Adipose tissue (tissue), 3 donors: Measurements from ENCODE around the gene TUBB4B. TPM values are rescaled to one million over a fixed set of nuclear protein-coding genes. Genes with fewer than 3 reads are reported as not detected.

ENCODE experiments used
- H3K27ac ChIP-seq: one replicate; pipeline ENCODE4 v1.5.1; 2013; ENCODE audit warnings: low read depth, low read length
- WGBS, 3 donors: extraction: QIAGEN DNeasy Blood & Tissue Kit; methylation state at CpG; one replicate each; pipeline ENCODE4 v1.1.7; 2013; 5-methylcytosine and 5-hydroxymethylcytosine counted together
- polyA plus RNA-seq, 3 donors: library from polyadenylated mRNA; stranded (reverse); fragments of 200-250 nt; gene quantifications; one replicate each; pipeline ENCODE4 v1.2.3, GENCODE V29; 2013
- donor health status: healthy with polysubstance abuse.
- donor health status: Bipolar disorder and iron deficiency.
- donor health status: healthy.

TUBB4B gene
- polyA plus RNA-seq, 3 donors: 88.8 to 317 (median 145) TPM

DNA sequence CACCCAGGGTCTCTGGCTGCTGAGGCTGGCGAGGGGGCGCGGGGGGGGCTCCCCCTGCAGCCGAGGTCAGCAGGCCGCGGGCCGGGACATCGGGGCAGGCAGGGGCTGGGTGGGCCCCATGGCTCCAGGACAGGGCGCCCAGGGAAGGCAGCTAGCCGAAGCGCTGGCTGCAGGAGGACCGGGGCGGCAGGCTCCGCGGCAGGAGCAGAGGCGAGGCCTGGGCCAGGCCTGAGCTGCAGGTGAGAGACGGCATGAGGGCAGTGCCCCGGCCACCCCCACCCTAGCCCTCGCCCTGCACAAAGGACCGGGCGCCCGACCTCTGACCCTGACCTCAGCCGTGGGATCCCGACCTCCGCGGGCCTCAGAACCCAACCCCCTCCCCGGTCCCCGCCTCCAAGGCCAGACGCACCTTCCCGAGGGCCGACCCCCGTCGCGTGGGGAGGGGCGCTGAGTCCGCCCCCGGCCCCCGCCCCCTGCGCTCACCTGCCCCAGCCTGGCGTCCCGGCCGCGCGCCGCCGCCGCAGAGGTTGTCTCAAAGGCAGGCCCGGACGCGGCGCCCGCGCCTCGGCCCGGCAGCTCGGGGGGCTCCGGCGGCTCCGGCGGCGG lies 19.5 kb upstream of the TUBB4B start:
- WGBS, 3 donors: 2 to 13% (median 11%) methylated on average over 34 to 61 of the region's 61 CpGs
- no peak overlapping the region for H3K27ac ChIP-seq

DNA sequence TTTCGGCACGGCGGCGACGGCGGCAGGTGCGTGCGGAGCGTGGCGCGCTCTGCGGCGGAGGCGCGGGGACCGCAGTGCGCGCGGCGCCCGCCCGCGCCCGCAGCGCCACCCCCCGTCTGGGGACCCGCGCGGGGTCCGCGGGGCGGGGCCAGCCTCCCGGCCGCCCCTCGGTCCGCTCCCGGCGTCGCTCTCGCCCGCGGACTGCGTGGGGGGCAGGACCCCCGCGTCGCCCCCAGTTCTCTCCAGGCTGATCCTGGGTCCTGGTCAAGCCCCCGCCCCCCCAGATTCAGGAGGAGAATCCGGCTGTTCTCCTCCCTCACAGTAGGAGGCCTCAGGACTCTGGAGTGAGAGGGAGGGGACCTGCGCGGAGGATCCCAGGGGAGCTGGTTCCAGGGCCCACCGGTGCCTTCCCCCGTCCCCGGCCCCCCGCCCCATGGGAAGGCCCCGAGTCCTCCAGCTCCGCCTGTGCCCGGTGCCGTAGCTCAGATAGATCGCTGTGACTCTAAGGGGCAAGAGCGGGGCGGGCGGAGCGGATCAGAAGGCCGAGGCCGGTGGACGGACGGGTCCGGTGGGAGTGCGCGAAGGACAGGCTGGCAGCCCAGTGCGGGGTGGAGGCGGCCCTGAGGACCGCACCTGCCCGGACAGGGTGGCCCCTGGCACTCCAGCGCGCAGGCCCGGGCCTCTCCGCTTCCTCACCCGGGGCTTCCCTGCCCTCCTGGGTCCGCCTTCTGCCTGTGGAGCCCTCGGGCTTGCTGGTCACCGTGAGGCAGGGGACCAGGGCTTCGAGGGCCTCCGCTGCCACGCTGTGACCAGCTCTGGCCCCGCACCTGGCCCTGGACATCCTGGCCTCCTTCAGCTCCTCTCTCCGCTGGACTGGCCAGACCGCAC lies 18.7 kb upstream of the TUBB4B start, which contains the start of gene RNF208:
Gene RNF208, minus strand, starts transcription at position 51 of the 888 bp plus-strand sequence. CDS start 1,028 bp downstream, outside the sequence.
- 5% methylated on average over 53 to 88 of the region's 88 CpGs for WGBS, 3 donors
- H3K27ac ChIP-seq: no peak within 1 kb of the TSS

DNA sequence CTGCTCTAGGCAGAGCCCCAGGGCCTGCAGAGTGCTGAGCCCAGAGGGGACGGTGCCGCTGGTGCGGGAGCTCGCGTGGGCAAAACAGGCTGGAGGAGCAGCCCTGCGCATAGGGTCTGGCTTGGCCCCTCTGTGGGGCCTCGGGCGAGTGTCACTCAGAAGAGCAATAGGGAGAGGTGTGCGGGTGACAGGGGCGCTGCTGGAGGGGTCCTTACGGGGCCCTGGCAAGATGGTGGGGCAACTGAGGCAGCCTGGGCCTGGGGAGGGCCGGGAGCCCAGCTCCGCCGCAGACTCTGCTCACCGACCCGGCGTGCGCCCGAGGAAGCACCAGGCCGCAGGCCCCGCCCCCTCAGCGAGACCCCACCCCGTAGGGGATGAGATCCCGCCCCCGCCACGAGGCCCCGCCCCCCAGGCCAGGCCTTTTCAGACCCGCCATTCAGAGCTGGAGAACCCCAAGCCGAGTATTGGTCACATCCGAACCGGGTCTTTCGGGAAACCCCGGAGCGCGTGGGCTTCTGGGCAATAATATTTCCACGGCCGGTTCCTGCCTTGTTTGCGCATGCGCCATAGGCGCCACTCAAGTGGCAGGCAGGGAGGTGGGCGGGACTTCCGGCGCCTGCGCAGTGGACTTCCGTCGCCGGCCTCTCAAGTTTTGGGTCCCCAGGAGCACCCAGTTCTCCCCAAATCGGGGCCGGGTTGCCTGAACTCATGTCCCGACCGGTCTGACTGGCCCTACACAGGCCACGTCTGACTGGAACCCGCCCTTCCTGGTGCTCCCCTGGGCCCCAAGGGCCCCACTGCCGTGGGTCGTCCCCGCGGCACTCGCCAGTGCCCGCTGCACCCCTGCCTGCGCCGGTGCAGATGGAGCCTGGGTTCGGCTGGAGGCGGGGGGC lies 17.8 kb upstream of the TUBB4B start:
- H3K27ac ChIP-seq: no peak overlapping the region
- WGBS, 3 donors: 1 to 3% (median 1%) methylated on average over 47 to 63 of the region's 63 CpGs

DNA sequence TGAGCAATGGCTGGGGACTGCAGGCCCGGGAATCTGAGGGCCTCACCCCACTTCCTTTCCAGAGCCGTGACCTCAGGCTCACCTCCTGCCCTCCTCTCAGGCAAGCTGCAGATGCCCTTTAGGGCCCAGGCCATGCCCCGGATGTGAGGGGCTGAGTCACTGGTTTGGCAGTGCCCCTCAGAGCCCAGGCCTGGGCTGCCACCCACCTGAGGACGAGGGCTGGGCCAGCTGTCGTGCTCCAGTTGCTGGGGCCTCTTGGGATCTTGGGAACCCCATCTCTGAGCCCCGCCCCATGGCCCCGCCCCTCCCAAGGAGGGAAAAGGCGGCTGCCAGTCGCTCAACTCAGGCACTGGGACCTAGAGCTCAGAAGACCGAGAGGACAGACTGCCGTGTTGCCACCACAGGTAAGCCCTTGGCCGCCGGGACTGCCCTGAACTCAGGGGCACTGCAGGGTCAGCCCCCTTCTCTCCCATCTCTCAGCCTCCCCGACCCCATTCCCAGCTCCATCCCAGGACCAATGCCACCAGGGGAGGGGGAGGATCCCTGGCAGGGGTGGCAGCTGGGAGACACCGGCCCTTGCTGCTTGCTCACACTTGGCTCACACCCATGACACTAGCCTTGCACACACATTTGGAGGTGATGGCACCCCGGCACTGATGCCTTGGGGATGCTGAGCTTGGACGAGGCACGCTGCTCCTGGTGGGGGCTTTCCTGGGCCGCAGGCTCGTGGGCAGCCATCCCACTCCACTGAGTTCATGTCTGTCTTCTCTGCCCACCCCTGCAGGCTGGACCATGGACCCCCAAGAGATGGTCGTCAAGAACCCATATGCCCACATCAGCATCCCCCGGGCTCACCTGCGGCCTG lies 16.0 kb upstream of the TUBB4B start, which contains the start of gene CYSRT1:
Gene CYSRT1, plus strand, starts transcription at position 345 of the 865 bp plus-strand sequence. Its CDS starts 448 bp downstream, at position 793.
- H3K27ac ChIP-seq: no peak within 1 kb of the TSS
- 54 to 56% (median 55%) methylated on average over 22 to 23 of the region's 23 CpGs for WGBS, 3 donors

DNA sequence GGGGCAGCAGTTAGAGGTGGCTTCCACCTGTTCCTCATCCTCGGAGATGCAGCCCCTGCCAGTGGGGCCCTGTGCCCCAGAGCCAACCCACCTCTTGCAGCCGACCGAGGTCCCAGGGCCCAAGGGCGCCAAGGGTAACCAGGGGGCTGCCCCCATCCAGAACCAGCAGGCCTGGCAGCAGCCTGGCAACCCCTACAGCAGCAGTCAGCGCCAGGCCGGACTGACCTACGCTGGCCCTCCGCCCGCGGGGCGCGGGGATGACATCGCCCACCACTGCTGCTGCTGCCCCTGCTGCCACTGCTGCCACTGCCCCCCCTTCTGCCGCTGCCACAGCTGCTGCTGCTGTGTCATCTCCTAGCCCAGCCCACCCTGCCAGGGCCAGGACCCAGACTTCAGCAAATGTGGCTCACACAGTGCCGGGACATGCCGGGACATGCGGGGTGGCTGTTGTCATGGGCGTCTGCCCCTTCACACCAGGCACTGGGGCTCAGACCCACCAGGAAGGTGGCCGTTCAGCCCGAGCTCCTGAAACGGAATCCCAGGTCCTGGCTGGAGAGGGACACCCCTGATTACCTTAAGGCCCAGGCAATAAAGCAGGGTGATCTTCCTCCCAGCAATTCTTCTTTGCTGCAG lies 15.3 kb upstream of the TUBB4B start:
- 79% methylated on average over 21 of the region's 21 CpGs for WGBS, 3 donors
- H3K27ac ChIP-seq: no peak overlapping the region

DNA sequence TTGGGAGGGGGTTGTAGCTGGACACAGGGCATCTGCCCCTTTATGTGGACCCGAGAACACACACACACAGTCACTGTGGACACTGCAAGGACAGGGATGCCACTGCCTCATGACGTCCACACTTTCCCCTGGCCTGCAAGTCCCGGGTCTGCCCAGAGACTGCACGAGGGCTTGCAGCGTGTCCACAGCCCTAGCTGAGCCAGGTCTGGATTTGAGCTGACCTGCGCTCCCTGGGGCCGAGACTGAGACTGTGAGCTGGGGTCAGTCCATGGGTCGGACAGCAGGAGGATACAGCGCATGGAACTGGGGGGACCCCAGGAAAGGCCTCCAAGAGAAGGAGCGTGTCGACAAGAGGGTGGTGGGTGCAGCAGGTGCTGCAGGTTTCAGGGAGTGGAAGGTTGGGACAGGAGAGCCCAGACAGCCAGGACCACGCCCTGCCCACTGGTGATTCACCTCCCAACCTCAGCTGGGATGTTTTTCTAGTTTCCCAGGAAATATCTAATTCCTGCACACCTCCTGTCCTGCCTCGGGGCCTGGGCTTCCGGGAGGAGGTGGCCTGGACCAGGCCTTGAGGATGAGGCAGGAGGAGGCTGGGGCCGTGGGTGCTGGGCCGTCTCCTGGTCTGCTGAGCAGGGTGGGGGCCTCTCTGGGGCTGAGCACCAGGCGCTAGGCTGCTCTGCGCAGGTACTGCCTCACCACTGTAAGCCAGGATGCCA lies 14.6 kb upstream of the TUBB4B start:
- H3K27ac ChIP-seq: no peak overlapping the region
- 64 to 70% (median 66%) methylated on average over 18 of the region's 18 CpGs for WGBS, 3 donors

DNA sequence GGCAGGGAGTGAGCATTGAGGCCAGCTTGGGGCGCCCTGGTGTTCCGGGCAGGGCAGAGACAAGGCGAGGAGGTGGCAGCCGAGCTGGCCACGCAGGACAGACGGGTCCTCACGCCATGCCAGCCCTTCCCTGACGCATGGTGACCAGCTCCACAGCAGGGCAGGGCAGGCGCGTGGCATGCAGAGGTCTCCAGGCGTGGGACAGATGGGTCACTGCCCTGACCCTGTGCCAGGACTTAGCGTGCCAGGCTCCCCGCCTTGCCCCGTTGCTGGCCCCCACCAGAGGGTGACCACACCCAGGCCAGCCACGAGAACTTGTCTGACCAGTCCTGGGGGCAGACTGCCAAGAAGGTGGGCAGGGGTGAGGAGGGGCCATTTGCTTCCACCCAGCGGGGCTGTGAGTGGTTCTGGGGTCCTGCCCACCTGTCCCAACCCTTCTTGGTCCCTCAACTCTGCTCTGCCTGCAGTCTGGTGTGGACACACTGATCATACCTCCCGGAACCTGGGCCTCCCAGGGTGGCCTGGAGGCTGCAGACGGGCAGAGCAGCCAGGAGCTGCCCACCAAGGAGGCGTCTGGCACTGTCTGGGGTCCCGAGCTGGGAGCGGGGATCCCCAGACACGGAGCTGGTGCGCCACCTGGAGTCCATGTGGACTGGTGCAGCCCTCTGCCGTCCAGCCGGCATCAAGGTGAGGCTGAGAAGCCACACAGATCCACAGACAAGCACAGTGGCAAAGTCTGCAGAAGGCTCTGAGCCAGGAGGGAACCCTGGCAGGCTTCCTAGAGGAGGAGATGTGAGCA lies 13.8 kb upstream of the TUBB4B start, which contains the start of gene RNF224:
Gene RNF224, plus strand, starts transcription at position 449 of the 799 bp plus-strand sequence. CDS start 834 bp downstream, outside the sequence.
- H3K27ac ChIP-seq: no peak within 1 kb of the TSS
- 11 to 39% (median 31%) methylated on average over 22 to 25 of the region's 25 CpGs for WGBS, 3 donors

DNA sequence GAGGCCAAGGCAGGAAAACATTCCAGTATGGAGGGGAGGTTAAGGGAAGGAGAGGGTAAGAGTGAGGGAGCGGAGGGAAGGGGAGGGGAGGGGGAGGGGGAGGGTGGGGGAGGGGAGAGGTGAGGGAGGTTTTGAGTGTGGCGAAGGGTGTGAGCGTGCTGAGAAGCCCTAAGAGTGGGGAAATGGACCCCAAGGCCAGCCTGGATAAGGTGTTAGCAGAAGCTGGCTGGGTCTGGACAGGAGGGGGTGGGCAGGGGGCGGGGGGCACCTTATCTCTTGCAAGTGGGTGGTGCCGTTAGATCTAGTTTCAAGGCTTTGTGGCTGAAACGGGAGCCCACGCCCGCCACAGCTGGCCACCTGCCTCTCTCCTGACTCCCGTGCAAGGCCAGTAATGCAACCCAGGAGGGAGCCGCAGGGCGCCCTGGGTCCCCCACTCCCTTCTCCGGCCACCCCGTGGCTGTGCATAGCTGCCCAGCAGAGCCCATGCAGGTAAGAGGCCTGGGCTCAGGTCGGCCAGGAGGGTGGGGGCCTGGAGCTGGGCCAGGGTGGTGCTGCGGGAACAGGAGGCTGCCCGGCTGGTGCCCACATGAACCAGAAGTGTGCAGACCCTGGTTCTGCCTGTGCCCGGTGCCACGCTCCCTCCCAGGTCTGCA lies 13.1 kb upstream of the TUBB4B start:
- no peak overlapping the region for H3K27ac ChIP-seq
- WGBS, 3 donors: 25 to 43% (median 33%) methylated on average over 18 of the region's 18 CpGs

DNA sequence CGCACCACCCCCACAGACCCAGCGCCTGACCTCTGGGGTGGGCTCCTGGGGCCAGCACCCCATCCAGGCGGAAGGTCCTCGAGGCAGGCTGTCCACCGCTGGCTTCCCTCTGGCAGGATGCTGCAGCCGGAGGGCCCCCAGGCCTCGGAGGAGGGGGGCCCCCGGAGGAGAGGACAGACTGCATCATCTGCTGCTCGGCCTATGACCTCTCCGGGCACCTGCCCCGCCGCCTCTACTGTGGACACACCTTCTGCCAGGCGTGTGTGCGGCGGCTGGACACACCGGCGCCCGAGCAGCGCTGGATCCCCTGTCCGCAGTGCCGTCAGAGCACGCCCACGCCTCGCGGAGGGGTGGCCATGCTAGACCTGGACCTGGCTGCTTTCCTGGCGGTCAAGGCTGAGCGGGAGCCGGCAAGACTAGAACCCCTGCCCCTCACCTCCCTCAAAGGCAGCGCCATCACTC lies 12.6 kb upstream of the TUBB4B start:
- 53 to 57% (median 56%) methylated on average over 27 to 29 of the region's 29 CpGs for WGBS, 3 donors
- no peak overlapping the region for H3K27ac ChIP-seq

DNA sequence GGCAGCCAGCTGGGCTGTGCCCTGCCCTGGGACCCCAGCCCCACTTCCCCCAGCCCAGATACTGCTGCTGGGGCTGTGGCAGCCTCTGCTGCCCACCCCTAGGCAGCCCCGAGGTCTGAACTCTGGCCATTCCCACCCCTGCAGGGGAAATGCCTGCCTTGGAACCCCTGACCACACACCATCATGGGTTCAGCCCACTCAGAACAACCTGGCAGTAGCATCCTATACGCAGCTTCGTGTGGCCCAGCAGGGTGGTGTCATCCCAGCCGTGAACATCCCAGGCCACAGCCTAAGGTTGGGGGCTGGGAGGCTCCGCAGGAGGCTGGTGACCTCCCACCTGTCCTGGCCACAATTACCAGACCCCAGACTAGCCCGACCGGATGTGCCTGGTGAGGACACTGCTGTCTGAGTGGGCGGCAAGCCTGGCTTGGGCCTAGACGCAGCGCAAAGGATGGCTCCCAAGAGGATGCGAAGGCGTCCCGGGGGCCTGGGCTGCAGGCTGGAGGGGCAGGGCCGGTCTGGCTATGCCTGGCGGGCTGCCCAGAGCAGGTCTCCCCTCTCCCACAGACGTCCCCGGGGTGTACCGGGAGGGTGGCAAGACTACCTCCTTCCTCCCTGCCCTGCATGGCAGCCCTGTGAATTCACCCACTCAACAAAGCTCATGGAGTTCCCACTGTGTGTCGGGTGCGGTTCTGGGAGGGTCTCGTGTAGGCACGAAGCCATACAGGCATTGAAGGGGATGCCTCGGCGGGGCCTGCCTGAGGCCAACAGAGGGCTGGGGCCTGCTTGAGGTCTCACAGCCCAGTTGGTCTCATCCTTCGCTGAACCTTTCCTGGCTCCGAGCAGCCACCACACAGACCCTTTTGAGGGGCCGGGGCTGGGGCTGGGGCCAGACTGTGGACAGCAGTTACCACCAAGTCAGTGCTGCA lies 11.9 kb upstream of the TUBB4B start:
- H3K27ac ChIP-seq: no peak overlapping the region
- WGBS, 3 donors: 59 to 73% (median 61%) methylated on average over 26 to 27 of the region's 27 CpGs

DNA sequence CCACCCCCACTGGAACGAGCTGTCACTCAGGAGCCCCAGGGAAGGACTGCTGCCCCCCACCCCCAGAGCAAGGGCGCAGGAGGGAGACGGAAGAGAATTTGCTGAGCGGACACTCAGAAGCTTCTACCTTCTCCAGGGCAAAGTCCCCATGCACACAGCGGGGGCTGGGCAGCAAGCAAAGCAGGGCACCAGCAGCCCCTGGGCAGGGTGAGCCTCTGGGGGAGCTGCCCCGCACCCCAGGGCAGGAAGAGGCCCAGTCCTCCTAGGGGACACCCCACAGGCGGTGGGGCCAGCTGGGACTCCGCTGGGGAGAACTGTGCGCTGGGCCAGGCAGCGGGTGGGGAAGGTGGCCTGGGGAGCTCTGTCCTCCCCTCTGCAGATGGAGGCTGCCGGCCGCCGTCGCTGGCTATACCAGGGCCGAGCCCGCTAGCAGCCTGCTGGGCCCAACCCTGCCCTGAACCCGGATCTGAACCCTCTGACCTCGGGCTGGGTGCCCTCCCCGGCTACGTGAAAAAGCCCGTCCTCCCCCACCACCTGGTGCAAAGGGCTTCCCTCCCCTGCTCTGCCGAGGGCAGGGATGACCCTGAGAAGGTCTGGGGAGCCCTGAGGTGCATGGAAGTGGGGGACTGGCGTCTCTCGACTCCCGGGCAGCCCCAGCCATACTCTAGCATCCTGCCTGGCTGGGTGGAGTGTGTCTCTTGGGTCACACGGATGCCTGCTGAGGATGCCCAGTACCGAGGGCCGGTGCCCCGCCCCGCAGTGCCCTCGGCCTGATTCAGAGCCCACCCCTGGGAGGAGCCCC lies 11.0 kb upstream of the TUBB4B start:
- 57 to 63% (median 59%) methylated on average over 24 to 31 of the region's 31 CpGs for WGBS, 3 donors
- H3K27ac ChIP-seq: no peak overlapping the region

DNA sequence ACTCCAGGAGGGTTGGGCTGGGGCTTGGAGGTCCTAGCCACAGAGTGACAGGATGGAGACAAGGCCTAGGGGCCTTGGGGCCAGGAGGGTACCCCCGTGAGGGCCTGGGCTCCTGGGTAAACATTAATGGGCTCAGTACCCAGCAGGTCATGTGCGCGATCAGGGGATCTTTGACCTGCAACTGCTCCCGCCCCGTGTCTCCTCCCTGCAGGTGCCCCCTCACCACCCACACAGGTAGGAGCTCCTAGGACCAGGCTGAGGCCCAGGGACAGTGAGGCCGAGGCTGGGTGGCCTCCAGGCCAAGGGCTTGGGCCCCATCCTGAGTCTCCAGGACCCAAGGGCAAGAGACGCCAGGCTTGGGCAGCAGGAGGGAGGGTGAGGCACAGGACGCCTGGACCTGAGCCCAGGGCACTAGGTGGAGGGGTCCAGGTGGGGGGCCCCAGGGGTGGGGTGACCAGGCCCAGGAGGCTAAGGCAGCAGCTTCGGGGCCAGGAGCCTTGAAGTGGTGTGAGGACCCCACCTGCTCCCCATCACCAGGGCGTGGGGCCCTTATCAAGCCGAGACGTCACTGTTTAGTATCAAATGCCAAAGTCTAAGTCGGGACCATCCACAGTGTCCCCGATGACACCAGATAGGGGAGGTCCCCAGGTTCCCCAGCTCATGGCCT lies 10.2 kb upstream of the TUBB4B start, which contains the start of gene SLC34A3:
Gene SLC34A3, plus strand, starts transcription at position 197 of the 667 bp plus-strand sequence. CDS start 802 bp downstream, outside the sequence.
- WGBS, 3 donors: 62 to 72% (median 72%) methylated on average over 14 of the region's 14 CpGs
- no peak within 1 kb of the TSS for H3K27ac ChIP-seq
